GM04504 (cell line): ENCODE measurements around the gene FAM76B.
A peak's percentile ranks its signal among the peaks of the same experiment; 100 is the strongest.
"Not testable (repeated sequence)": the region's sequence is repeated elsewhere in the genome, so short reads cannot be mapped to it uniquely, and the experiment has no call there.

Experiments
- DNase-seq: peaks from one replicate; pipeline ENCODE4 v3.0.0-alpha.2; 2012; ENCODE audit warnings: low read depth

The FAM76B gene

DNA sequence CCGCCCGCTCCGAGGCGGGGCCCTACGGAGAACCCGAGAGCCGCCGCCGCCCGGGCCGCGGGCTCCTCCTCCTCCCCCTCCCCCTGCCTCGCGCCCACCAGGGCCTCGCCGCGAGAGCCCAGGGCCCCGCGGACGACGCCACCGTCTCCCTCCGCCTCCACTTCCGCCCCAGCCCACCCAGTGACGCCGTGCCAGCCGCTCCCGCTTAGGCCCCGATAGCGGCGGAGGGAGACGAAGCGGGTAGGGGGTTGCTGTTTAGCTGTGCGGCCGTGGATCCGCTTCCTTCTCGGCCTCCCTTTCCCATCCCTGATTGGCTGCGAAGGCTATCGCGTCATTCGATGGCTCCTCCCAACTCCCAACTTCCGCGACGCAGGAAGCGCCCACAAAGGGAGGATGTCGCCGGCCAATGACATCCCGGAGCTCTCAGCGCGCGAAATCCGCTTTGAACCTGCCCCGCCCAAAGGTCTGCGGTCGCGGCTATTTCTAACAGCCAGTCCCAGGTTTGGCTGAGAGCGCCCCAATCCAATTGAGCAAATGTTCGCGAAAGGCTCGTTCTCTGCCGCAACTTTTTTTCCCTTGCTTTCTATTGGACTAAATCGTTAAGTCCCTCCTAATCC lies at the start of gene FAM76B:
FAM76B (minus strand) TSS at position 277 of the 617 bp plus-strand sequence. CDS start 304 bp downstream, outside the sequence.
- DNase-seq = peak; percentile 97

DNA sequence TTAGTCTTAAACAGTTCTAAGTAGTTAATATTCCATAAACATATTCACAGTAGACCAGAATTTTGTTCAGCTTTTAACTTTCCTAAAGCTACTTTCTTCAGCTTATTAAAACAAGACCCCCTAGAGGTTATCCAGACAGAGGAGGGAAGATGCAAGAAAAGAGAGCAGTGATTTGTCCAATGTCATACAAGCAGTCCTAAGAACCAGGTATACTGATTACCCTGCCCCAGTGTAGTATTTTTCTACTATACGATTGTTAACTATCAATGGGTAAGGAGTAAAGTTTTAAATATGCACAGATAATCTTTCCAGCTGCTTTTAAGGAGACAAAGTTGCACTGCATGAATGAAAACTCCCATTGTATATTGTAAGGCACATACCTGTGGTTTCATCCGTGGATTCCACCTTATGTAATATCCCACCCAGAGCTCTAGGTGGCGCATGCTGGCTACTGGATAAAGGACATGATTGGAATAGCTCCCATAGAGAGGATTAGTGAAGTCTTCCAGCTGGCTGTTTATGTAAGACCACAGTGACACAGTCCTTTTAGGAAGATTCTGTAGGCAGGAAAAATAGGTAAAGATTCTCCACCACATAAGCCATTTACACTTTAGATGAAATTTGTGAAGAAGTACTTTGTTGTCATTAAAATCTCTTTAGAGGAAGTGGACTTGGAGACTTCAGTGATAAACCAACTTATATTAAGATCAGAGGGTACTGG lies 46.3 kb upstream of the FAM76B start:
- DNase-seq = peak; percentile 77

GRCh38 chr11:95835351-95835750 lies 45.8 kb upstream of the FAM76B start:
- no peak for DNase-seq

DNA sequence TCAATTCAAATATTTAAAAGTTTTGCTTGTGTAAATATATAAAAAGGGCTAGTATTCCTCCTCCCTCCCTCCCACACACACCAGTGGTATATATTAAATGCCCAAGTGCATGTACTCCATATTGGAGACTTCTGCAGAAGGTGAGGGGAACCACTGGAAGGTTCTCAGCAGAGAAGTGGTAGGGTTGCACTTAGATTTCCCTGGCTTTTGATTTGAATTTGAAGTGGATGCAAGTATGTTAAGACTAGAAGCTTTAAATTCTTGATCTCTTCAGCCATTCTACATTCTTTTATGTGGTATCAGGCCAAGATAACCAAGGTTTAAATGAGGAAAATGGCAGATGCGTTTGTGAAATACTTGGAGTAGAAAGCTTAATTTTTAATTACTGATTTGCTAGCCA lies 43.8 kb upstream of the FAM76B start:
- no peak for DNase-seq

DNA sequence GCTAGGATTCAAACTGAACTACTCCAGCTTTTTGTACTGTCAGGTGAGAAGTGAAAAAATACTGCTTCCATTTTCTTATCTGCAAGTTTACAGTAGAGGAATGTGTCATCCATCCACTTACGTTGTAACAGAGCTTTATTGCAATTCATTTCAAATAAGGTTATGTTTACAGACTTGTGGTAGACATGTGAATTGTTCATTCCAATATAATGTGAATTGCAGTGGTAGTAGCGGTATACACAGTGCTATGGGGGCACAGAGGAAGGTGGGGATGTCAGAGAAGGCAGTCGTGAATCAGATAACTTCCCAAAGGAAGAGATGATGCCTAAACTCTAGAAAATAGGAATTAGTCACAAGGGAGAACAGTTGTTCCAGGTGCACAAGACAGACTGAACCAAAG lies 43.2 kb upstream of the FAM76B start:
- DNase-seq = no peak

GRCh38 chr11:95831198-95831883 lies 41.8 kb upstream of the FAM76B start:
- DNase-seq = peak; percentile 86

DNA sequence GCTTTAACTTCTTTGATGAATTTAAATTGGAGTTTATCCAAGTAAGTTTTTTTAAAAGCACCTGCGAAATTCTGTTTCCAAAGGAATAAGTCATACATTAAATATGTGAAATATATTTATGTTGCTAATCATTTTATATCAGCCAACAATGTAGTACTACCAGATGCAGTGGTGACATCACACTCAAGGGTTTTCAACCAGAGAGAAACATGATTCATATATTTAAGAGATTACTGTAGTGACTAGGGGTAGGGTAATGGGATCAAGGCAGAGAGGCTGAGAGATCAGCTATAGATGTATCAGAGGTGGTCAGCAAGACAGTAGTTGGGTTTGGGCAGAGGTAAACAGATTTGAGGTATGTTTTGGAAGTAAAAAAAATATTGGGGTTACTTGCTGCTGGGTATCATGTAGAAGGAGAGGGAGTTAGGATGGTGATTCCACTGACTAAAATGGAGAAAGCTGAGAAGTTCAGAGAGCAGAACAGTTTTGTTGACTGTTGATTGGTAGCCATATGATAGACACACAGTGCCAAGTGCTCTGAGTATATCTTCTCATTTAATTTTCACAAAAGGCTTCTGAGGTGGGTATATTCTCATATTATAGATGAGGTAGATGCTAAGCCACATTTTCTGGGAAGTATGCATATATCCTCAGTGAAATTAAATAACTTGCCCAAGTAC lies 40.1 kb upstream of the FAM76B start:
- no peak for DNase-seq

- no peak for DNase-seq
These were observed 38.1 kb upstream of the FAM76B start for GRCh38 chr11:95827696-95828095.

GRCh38 chr11:95821640-95822039 lies 32.1 kb upstream of the FAM76B start:
- DNase-seq = no peak

DNA sequence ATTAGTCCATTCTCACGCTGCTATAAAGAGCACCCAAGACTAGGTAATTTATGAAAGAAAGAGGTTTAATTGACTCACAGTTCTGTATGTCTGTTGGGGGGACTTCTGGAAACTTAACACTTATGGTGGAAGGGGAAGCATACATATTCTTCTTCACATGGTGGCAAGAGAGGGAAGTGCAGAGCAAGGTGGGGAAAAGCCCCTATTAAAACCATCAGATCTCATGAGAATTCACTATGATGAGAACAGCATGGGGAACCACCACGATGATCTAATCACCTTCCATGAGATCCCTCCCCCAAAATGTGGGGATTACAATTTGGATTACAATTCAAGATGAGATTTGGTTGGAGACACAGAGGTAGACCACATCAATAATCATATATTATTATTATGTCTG lies 26.5 kb upstream of the FAM76B start:
- no peak for DNase-seq

GRCh38 chr11:95811052-95811451 lies 21.5 kb upstream of the FAM76B start:
- DNase-seq = not testable (repeated sequence)

GRCh38 chr11:95806464-95806863 lies 16.9 kb upstream of the FAM76B start:
- DNase-seq = not testable (repeated sequence)

DNA sequence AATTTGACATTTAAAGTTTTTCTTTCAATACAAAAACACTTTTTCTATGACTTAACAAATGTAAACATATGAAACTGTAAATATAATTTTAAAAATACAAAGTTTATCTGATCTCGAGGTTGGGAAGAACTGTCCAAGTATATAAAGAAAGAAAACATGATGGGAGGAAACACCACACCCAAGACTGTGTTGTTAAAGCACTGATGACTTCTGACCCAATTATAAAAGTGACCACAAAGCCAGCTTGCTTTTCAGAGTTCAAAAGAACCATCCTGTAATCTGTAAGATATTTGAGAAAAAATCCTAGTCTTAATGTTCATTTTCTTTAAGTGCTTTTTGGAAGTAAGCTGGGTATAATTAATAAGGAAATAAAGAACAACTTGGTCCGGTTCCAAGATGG lies 16.3 kb upstream of the FAM76B start:
- DNase-seq = no peak

- no peak for DNase-seq
These were observed 14.4 kb upstream of the FAM76B start for GRCh38 chr11:95803973-95804372.

GRCh38 chr11:95802806-95803205 lies 13.2 kb upstream of the FAM76B start:
- DNase-seq = no peak

DNA sequence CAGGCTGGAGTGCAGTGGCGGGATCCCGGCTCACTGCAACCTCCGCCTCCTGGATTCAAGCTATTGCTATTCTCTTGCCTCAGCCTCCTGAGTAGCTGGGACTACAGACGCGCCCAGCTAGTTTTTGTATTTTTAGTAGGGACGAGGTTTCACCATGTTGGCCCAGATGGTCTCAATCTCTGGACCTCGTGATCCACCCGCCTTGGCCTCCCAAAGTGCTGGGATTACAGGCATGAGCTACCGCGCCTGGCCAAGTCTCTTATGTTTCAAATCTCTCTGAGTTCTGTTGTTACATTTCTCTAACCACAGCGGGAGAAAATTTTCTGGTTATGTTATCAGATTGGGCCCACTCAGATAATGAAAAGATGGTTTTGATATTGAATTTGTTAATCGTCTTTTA lies 10.9 kb upstream of the FAM76B start:
- DNase-seq = no peak

DNA sequence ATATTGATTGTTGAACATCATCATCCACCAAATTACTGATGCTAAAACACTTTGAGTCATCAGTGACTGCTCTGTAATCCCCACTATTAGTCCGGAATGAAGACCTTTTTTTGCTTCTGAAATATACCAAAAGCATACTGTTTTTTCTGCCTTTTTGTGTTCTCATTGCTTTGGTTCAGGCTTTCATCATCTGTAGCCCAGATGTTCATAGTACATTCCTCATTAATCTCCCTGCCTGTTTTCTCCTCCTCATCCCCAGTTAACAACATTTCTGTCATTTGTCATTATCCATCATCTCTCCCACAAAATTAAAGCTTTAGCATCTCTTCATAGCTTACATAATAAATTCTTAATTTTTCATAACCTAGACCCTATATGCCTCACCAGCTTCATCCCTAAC lies 10.0 kb upstream of the FAM76B start:
- peak; percentile 2 for DNase-seq

- no peak for DNase-seq
These were observed 6.9 kb upstream of the FAM76B start for GRCh38 chr11:95796501-95796900.

GRCh38 chr11:95795627-95796295 lies 6.2 kb upstream of the FAM76B start:
- no peak for DNase-seq

DNA sequence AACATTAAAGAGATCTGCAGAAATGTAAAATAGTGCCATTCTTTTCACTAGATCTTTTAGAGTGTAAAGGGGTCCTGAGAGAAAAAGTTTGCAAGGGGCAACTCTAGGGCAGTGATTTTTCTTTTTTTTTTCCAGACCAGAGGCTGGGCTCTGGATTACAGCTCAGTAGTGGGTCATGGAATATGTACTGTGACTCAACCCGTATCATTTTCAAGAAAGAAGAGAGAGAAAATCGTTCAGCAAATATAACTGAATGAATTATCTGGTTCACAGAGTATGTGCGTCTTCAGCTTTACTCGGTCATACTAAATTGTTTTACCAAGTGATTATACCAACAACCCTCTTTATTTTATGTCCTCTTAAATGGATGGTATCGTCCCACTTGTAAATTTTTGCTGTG lies 4.5 kb upstream of the FAM76B start:
- DNase-seq = no peak

DNA sequence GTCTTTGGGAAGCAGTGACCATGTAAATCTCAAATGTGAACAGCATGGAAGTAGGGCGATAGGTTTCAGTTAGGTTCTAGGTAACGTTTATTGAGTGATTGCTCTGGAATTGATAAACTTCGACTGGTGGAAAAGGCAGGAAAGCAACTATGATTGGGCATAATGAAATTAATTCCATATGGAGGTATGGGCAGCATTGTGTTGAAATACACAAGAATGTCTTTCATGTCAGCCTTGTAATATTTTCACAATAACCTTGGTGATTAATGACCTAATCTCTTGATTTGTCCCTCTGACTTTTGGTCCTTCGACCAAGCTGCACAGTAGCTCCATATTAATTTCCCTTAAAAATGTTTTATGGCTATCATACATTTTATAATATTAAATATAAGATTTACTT lies 3.5 kb upstream of the FAM76B start:
- no peak for DNase-seq

- no peak for DNase-seq
These were observed 3.1 kb upstream of the FAM76B start for GRCh38 chr11:95792700-95793099.
